HG03565 (cell line): ENCODE results near the gene SCN5A.

Experiments used
- ATAC-seq: cut with Tn5 transposase; IDR thresholded peaks from one replicate; pipeline ENCODE4 v1.9.1; 2021; ENCODE audit warnings: mild to moderate bottlenecking, moderate library complexity; ENCODE audit not compliant: unreplicated experiment

The SCN5A gene

DNA sequence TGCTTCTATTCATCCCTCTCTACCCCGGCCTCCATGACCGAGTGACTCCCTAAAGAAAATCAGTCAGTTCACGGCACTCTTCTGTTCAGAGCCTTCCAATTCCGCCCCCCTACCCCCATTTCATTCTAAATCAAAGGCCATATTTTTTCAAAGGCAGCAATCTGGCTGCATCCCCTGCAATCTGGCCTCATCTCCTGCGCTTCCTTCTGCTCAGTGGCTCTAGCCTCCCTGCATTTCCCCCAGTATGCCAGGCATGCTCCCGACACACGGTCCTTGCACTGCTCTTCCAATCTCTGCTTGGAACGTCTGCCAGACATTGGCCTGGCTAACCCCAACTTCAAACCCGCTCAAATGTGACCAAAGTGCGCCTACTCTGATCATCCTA lies 85.6 kb downstream of the SCN5A start:
- ATAC-seq, result no peak

DNA sequence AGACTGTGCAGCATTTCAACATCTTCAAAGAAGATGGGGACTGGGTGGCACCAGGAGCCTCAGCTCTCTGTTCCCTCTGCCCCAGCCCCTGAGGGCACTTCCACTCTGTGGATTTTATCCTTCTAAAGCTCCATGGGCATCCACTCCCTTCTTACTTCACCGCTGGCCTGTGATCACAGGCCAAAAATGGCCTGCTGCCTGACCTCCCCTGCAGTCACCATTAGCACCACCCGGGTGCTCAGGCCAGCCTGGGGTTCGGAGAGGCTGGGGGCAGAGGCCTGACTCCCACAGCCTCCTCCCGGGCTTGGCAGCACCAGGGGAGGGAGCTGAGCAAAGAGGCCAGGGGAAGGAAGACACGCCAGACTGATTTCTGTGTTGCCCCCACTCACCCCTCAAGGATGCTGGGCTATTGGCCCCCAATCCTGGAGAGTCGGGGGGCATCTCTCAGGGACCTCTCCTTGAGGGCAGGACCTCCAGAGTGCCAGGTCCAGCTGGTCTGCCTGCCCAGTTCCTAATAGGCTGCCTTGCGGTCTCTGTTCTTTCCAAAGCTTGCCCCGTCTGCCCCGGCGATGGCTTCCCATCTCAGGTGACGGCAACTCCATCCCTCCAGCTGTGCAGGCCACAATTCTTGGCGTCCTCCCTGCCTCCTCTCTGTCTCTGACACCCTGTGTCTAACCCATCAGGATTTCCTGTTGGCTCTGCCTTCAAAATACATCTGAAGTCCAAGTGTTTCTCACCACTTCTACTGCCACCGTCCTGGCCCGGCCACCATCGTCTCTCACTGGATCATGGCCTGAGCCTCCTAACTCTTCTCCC lies 86.2 kb downstream of the SCN5A start:
- ATAC-seq, result no peak

DNA sequence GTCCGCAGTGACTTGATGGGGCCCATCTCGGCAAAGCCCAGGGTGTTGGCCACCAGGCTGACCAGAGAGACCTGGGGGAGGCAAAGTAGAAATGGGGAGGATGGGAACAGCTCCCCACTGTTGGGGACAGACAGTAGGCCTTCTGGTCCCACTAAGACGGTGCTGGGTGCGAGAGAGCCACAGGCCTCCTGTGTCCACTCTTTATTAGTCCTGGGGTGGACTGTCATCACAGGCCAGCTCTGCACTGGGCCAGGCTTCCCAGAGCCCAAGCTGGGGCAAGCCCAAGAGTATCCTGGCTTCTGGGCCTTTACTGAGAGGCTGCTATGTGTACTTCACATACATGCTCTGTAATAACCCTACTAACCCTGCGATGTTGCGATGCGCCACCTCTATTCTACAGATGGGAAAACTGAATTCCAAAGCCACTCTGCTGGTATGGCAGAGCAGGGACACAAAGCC lies 87.0 kb downstream of the SCN5A start:
- no peak for ATAC-seq

DNA sequence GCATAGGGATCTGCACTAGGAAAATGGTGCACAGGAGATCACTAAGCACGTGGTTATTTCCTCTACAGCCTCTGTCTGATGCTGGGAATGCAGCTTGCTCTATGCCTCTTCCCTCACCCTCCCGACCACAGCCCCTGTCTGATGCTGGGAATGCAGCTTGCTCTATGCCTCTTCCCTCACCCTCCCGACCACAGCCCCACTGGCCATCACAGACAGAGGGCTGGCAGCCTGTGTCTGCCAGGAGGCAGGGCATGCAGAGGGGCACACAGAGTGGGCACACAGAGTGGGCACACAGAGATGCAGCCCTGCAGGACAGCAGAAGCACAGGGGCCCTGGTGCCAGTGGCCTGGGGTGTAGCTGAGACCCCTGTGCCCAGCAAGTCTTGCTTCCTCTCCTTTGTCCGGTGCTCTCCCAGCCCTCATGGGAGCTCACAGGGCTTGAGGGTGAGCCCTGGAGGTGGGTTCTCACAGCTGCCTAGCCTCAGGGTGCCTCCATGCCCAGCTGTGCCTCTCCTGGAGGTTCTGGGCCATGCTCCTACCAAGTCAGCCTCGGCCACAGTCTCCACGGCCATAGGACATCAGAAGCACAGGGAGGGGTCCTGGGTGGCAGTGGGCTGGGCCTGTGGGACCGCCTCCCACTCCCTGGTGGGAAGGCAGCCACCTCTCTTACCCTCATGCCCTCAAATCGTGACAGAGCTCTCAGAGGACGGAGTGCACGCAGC lies 87.6 kb downstream of the SCN5A start:
- ATAC-seq, result no peak

DNA sequence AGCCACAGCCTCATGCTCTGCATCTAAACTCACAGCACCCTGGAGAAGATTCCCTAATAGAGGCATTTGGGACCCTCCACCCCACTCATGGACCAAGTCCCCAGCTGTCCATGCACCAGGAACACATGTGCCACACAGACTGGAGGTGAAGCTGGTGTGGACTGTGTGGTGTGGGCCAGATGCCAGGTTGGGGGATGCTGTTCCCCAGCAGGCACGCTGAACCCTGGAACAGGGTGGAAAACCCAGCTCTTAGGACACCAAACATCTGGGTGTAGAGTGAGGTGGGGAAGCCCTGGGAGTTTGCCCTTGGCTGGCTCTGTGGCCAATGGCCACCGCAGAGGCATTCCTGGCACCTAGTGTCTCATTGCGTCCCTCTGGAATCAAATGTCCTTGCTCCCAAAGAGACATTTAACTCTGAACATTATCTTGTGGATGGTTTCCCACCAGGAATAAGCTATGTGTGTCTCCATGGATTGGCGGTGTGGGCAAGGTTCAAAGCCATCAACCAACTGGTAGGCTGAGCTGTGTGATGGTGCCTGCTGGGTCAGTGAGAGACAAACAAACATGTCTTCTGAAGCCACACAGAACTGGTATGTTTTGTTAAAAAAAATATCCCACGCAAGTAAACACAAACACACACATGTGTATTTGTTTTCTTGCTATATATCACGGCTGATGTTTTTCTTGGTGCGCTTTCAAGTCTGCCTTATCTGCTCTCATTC lies 88.3 kb downstream of the SCN5A start:
- no peak for ATAC-seq

DNA sequence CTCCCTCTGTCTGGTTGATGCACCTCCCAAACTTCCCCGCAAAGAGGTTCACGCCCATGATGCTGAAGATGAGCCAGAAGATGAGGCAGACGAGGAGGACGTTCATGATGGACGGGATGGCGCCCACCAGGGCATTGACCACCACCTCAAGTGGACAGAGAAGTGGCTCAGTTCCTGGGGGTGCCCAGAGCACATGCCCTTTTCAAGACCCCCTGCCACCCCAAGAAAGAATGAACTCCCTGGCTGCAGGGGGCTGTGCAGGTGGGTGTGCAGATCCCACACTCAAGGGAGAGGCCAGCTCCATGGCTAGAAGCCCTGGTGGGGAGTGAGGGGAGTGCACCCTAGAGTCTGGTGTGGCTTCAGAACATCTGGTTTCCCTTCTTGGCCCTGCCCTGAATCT lies 89.2 kb downstream of the SCN5A start:
- ATAC-seq, result no peak

DNA sequence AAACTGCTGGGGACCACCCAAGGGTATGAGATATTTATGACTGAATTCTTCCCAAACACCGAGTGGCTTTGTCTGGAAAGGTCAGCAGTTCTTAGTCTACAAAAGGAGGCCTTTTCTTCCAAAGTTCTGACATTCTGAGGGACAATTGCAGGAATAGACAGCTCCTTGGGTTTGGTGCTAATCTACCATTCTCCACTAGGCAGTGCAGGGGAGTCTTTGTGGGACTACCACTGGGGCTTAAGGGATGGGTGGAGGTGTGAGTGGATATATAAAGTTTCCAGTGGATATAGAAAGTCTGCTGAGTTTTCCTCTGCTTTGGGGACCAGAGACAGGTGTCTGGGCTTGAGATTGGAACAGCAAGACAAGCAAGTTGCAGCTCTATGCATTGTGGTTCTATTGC lies 90.6 kb downstream of the SCN5A start:
- no peak for ATAC-seq

DNA sequence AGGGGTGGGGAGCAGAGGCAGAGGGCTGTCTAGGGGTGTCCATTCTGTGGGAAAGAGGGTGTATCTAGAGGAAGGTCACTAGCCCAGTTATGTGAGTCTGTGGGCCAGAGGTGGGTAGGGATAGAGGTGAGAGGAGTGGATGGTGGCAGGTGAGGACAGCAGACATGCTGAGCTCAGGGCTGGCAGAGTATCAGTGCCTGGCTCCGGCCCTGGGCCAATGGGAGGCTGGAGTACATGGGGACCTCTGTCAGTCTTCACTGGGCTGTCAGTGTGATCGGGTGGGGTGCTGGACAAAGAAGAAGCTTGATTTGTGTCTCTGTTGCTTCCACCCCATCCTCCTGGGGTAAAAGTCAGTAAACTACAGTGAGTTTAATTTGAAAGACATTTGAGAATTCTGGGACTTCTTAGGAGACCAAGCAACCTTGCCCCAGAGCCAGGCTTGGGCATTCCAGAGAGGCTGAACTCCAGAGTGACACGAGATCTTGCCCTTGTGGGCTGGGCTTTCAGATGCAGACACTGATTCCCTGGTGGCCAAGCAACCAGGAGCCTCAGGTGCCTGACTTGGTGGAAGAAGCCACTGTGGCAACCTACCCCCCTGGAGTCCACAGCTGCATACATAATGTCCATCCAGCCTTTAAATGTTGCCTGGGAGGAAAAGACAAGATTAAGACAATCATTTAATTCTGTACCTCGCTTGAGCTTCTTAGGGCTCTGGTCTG lies 92.7 kb downstream of the SCN5A start:
- ATAC-seq, result no peak

DNA sequence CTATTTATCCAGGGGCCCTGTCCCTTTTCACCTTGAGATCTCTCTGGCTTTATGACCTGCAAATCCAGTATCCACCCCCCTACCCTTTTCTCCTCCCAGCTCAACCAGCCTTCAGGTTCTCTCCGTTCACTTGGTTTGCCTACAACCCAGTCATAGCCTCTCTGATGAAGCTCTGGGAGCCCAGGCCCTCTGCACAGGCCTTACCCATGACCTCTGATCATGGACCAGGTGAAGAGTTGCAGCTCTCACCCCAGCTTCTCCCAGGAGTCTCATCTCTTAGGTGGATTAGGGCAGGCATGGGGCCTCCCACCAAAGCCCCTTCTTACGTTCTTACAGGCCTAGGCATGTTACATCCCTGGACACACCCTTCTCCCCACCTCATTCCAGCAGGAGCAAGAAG lies 93.6 kb downstream of the SCN5A start:
- no peak for ATAC-seq

DNA sequence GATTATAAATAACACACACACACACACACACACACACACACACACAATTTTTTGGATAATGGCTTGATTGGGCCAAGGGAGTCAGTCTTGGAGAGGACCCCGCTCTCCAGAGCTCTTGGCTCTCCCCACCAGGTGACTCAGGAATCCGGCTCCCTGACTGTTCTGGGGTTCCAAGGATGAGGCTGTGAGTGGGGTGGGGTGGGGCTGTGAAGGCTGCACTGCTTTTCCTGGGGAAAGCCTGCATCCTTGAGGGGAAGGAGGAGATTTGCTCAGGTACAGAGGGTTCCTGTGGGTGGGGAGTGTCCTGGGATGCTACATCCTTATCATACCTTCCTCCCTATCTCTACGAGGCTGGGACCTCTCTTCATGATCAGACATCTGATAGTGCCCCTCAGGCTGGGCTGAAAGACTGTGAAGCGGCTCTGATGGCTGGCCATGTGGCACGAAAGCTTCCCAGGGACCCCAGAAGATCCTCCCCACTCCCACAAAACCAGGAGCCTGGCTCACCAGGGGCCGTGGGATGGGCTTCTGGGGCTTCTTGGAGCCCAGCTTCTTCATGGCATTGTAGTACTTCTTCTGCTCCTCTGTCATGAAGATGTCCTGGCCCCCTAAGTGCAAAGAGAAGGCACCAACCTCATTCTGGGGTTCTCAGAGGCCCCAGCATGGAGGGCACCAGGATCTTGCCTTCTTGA lies 94.2 kb downstream of the SCN5A start:
- ATAC-seq, result no peak

DNA sequence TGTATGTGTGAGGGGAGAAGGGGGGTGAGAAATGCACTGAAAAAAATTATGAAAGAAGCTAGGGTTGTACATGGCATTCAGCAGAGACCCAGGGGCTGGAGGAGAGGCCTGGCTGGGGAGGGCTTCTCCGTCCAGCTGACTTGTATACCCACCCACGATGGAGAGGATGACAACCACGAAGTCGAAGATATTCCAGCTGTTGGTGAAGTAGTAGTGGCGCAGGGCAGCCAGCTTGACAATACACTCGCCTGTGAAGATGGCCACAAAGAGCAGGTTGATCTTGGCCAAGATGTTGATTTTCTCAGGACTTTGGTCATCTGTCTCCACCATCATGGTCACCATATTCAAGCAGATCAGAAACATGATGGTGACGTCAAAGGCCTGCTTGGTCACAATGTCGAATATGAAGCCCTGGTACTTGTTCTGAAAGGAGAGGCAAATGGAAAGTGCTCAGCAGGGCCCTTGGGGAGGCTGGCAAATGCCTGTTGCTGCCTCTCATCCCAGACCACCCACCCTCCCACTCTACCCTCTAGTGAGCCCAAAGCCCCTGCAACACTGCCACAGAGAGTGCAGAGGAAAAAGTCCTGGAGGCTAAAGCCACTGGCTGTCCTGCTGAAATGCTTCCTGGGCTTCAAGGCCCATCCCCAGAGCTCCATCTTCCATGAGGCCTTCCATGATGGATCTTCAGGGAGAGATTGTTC lies 95.2 kb downstream of the SCN5A start:
- no peak for ATAC-seq

DNA sequence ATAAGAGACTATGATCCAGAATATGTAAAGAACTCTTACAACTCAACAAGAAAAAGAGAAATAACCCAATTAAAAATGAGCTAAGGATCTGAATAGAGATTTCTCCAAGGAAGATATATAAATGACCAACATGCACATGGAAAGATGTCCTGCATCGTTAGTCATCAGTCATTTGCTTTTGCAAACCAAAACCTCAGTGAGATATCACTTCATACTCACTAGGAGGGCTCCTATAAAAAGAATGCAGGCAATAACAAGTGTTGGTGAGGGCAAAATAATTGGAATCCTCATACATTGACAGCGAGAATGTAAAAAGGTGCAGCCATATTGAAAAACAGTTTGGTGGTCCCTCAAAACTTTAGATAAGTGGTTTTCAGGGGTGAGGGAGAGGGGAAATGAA lies 96.4 kb downstream of the SCN5A start:
- ATAC-seq, result no peak

DNA sequence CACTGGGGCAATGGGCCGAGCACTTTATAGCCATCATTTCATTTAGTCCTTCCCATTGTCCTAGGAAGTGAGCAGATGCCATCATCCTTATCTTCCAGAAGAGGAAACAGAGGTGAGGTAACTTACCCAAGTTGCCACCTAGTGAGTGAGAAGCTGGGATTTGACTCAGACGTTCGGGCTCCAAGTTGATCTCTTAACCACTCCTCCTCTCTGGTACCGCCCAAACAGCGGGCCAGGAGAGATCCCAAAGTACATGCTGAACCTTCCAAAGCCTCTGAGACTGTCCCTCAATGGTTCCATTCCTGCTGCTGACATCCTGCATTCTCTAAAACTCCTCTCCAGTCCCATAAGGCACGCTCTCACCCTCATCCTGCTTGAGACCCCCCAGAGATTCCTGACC lies 97.1 kb downstream of the SCN5A start:
- no peak for ATAC-seq

DNA sequence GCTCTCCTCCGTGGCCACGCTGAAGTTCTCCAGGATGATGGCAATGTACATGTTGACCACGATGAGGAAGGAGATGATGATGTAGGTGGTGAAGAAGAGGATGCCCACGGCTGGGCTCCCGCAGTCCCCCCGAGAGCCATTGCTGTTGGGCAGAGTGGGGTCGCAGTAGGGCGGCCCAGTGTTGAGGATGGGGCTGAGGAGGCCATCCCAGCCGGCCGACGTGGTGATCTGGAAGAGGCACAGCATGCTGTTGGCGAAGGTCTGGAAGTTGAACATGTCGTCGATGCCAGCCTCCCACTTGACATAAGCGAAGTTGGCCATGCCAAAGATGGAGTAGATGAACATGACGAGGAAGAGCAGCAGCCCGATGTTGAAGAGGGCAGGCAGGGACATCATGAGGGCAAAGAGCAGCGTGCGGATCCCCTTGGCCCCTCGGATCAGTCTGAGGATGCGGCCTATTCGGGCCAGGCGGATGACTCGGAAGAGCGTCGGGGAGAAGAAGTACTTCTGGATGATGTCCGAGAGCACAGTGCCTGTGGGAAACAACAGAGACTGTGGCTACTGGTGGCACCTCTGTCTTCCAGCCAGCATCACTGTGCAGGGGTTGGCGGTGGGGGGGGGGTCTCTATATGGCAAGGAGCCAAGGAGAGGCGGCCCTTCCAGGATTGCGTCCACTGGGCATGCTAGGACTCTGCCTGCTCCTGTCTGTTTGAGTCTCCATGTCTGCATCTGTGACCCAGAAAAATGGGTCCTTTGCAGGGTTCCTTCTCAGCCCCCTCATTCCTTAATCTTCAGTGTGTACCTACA lies 98.3 kb downstream of the SCN5A start:
- no peak for ATAC-seq

DNA sequence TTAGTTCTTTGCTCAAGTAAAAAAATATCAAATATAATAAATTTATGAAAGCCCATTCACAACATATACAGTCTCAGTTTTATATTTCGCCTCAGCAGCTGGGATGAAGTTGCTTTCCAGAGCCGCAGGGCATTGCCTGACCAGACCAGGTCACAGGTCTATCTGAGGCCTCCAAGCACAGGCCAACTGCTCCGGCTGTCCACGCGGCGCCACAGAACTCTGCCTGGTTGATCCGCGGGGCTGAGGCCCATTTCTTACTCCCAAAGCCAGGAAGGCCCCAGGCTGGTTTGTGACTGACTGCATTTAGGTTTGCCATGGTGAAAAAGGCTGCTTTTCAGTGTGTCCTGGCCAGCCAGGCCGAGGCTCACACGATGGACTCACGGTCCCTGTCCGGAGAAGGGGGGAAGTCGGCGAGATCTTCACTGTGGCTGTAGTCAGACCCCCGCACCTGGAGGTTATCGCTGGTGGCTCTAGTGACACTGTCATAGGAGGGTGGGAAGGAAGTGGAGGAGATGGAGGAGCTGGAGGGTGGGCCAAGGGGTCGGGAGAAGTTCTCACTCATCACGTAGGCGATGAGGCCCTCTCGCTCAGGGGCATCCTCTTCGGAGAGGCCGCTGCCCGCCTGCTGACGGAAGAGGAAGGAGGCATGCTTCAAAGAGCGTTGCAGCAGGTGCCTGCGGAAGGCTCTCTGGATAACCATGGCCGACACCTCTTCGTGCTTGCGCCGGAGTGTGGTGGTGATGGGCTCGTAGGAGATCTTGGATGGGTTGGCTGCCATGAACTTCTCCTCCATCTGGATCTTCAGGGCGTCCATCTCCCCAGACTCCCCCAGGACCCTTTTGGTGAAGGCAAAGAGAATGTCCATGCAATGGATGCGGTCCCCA lies 99.3 kb downstream of the SCN5A start:
- ATAC-seq, result no peak

DNA sequence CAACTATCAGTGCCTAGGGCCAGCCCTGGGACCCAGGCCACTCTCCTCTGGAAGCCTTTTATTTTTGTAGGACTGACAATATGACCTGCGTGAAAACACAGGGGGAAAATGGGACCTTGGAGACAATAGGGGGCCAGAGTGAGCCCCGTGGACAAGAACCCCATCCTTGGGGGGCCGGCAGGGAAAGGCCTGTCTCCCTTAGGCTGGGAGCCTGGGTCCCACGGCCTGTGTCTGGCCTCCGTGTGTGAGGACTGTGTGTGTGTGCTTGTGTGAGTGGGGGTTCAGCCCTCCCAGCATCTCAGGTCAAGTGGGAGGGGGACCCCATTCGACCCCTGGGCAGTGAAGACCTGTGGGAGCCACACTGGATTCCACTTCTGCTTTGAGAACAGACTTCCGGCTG lies 100.0 kb downstream of the SCN5A start:
- no peak for ATAC-seq

DNA sequence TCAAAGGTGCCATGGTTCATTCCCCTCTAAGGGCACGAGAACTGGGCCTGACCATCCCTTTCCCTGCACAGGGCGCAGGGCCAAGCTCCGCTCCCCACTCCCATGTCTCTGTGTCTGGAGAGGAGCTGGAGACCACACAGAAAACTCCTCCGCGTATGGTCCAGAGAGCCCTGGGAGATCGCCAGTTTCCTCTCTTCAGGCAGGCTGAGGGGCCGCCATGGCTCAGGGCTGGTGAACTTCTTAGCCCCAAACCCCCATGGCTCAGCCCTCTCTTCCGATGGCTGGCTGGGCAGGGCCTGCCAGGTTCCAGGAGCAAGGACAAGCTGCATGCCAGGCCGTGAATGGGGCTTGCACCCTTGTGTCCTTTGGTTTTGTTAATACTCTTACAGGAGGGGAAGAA lies 100.4 kb downstream of the SCN5A start:
- no peak for ATAC-seq
